Measurements from ENCODE around the gene KCNA5. TPM values are rescaled to one million over a fixed set of nuclear protein-coding genes. Genes with fewer than 3 reads are reported as not detected.

KCNA5 gene
- total and polyA plus RNA-seq, 2 of the 13 experiments (the other 11 are each of a cell fraction or from before 2014, with no cell fraction given) = not detected

- BruUV-seq (replicated peaks) = no TSS peak
- TF ChIP-seq SRF (IDR thresholded peaks at IDR 0.05; ENCODE audit: low read depth, low read length) (no peak), STAG1 (CRISPR knock-in tag; IDR thresholded peaks at IDR 0.05) (peak; percentile 71), SMC3 (IDR thresholded peaks at IDR 0.05; ENCODE audit: low read length) (peak; percentile 71), RAD21 (CRISPR knock-in tag; IDR thresholded peaks at IDR 0.05) (peak; percentile 53; the same call in 1 of the 2 replicates), XRCC5 (optimal IDR thresholded peaks at IDR 0.05; ENCODE audit: low read length) (peak; percentile 19), E2F1 (CRISPR knock-in tag; IDR thresholded peaks at IDR 0.05) (no peak), PRDM4 (CRISPR knock-in tag; IDR thresholded peaks at IDR 0.05; ENCODE audit: borderline replicate concordance) (no peak), CTCF (CRISPR knock-in tag; IDR thresholded peaks at IDR 0.05) (peak; percentile 87)
- no peaks in the 10 kb centered on the region for H4K20me1 ChIP-seq (ENCODE audit: insufficient read depth, low read length)
- no peak overlapping the region for H3K4me3 ChIP-seq (replicated peaks in 1 of 3; ENCODE audit: insufficient read depth in 1 of 3, low read depth in 2 of 3, low read length in 3 of 3)
- 28% methylated on average over 4 of the region's 12 CpGs for WGBS (ENCODE audit: low lambda C conversion rate)
- no peaks in the 10 kb centered on the region for H3K36me3 ChIP-seq (replicated peaks in 1 of 2; ENCODE audit: control insufficient read depth in 1 of 2, insufficient read depth in 2 of 2, low read length in 2 of 2)
- peak; percentile 28 for DNase-seq (ENCODE audit: low spot score)
- no peak overlapping the region for H3K27ac ChIP-seq (ENCODE audit: extremely low read length, insufficient read depth, low read length)
- in situ Hi-C loops (cut with HindIII; ENCODE audit: extremely low pct_ligation_motif_present, low pct_unique_long_range_greater_than_20kb) (loop anchor here (5.0 kb wide), 2 partner anchors 65 to 420 kb away; no protein-coding TSS in a partner anchor), intact Hi-C loops (cut with micrococcal nuclease; ENCODE audit: unreplicated experiment) (loop anchor here (1.0 to 5.0 kb wide), 2 partner anchors 62 to 775 kb away; no protein-coding TSS in a partner anchor)
- H3K9me3 ChIP-seq (ENCODE audit: low read length) = no peaks in the 10 kb centered on the region
- no peaks in the 10 kb centered on the region for H3K4me1 ChIP-seq (ENCODE audit: insufficient read depth, low read length)
- no peak overlapping the region for H3K9ac ChIP-seq (ENCODE audit: insufficient read depth, low read depth, low read length)
- ATAC-seq = peak; percentile 77
- H3K4me2 ChIP-seq (ENCODE audit: low read depth, low read length) = no peak overlapping the region
- H3K27me3 ChIP-seq (ENCODE audit: control insufficient read depth in 1 of 2, insufficient read depth in 2 of 2, low read length in 2 of 2) = peaks cover 3 to 14% of the 10 kb centered on the region in 2 experiments; a peak in 1 of 5 replicates
- ChIA-PET CTCF (ENCODE audit: low intra/inter-chr PET ratio, low total read pairs) (interaction anchor here (2.8 kb wide), 1 partner anchor 61 kb away, joined by 25 read pairs; no protein-coding TSS in a partner anchor), POLR2A (no interaction called here)
- no peak overlapping the region for H2AFZ ChIP-seq (ENCODE audit: low read length)
- no peaks in the 10 kb centered on the region for H3K79me2 ChIP-seq (ENCODE audit: insufficient read depth, low read length)
- peak; percentile 40 for FAIRE-seq
These were observed 21.1 kb upstream of the KCNA5 start for GRCh38 chr12:5022465-5023061.

Measured in HepG2 (cell line).